NCI-H2107 treated with DMSO at 0.1 percent for 48 hours (cell line): Measurements from ENCODE around the gene MTF2.

Source experiments
- DNase-seq: peaks from one replicate; lab custom pipeline; 2025; ENCODE audit not compliant: unreplicated experiment; lab: John Stamatoyannopoulos, UW

Gene MTF2

DNA sequence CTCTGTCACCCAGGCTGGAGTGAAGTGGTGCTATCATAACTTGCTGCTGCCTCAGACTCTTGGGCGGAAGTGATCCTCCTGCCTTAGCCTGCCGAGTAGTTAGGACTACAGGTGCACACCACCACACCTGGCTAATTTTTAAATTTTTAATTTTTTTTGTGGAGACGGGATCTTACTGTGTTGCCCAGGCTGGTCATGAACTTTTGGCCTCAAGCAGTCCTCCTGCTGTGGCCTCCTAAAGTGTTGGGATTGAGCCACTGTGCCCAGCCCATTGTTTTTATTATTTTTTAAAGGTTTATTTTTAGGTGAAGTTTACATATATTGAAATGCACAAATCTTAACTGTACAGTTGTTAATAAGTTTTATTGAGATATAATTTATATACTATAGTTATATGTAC is 3.2 kb downstream of the MTF2 start:
- DNase-seq = no peak

GRCh38 chr1:93083979-93084378 is 4.9 kb downstream of the MTF2 start:
- no peak for DNase-seq

DNA sequence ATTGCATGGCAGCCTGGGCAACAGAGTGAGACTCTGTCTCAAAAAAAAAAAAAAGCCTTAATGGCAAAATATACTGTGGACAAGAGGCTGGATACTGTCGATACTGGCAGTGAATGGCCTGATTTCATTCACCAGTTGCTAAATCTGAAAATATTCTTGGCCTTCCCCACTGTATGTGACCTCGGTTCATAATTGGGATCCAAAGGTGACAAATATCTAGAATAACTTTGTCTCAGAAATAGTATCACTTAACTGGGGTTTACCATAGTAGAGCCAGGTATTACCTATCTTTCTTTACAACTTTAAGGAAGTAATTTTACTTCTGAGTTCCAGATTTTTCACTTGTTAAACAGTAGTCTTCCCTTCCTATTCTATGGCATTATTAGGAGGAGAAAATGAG is 8.4 kb downstream of the MTF2 start:
- DNase-seq = no peak

DNA sequence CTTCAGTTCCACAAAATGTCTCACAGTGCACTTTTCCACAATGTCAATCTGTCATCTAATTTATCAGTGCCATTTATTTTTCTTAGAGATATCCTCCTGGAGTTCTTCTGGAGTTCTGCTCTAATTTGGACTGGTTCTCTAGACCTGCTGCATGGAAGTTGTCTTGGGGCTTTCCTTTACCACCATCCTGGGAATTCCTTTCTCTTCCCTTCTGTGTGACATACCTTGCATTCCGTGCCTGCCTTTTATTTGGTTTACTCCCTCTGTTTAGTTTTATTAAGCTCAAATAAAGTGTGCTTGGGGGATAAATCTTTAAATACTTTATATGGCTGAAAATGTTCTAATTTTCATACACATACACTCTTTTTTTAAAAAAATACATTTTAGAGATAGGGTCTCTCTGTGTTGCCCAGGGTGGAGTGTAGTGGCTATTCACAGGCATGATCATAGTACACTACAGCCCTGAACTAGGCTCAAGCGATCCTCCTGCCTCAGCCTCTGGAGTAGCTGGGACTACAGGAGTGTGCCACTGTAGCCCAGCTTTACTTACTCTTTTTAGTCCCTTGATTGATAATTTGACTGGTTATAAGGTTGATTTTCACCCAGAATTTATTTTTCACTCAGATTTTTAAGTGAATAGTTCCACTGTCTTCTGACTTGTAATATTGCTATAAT is 14.4 kb downstream of the MTF2 start:
- no peak for DNase-seq

DNA sequence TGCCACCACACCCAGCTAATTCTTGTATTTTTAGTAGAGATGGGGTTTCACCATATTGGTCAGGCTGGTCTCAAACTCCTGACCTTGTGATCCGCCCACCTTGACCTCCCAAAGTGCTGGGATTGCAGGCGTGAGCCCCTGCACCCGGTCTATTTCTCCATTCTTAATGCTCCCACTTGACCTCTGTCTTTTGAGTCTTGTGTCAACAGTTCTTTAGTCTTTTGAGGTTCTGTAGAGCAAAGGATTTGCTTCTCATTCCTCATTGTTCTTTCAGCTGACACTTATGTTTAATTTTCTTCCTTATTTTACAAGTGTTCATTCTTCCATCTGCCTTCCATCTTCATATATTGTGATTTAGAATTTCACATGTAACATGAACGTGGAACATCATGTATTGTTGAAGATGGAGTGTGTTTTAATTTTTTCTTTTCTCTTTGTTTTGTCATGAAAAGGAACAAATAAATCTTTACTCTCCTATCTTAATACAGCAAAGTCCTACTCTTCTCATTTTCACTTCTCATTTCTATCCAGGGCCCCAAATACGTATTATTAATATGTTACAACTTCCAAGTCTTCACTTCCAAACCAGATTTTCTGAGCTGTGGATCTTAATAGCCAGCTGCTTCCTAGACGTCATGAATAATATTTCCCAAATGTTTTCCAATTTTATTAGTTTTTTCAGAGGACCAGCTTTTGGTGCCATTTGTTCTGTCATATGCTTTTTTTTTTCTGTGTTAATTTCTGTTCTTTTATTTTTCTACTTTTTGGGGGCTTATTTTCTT is 16.9 kb downstream of the MTF2 start:
- no peak for DNase-seq

DNA sequence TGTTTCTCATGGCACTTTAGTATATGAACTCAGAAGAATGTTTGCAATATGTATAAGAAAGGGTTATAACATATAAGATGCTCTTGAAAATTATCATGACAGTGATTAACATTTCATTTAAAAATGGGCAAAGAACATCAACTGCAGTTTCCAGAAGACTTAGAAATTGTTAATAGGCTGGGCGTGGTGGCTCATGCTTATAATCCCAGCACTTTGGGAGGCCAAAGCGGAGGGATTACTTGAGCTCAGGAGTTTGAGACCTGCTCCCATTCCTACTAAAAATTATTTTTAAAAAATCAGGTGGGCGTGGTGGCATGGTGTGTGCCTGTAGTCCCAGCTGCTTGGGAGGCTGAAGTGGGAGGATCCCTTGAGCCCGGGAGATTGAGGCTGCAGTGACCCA is 23.1 kb downstream of the MTF2 start:
- no peak for DNase-seq

GRCh38 chr1:93106226-93106625 is 27.1 kb downstream of the MTF2 start:
- no peak for DNase-seq

- DNase-seq = no peak
These were observed 28.3 kb downstream of the MTF2 start for GRCh38 chr1:93107395-93107794.

DNA sequence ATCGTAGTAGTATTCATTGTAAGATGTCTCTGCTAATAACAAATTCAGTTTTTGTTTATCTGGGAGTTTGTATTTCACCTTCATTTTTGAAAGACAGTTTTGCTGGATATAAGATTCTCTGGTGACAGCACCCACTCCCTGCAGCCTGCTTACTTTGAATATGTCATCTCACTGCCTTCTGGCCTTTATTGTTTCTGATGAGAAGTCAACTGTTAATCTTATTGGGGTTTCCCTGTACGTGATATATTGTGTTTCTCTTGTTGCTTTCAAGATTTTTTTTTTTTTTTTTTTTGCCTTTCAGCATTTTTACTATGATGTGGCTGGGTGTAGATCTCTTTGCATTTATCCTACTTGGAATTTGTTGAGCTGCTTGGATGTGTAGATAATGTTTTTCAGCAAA is 29.3 kb downstream of the MTF2 start:
- no peak for DNase-seq

GRCh38 chr1:93109578-93109977 is 30.5 kb downstream of the MTF2 start:
- DNase-seq = no peak

- DNase-seq = no peak
These were observed 32.0 kb downstream of the MTF2 start for GRCh38 chr1:93111065-93111464.

DNA sequence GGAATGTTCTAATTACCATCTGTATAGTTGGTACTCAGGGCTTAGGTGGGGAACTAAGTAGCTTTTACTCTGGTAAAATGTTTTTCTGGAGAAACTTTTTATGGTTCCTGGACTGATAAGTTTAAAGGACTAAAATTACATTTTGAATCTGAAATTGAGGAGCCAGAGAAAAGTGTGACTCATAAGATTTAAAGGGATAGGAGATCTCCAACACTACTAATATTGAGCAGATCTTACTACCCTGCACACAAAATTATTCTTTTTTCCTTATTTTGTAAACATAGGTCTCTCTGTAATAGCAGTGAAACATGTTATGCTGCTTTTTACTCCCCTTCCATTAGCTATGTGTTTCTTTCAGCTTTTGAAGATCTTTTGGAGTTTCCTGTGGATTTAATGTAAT is 32.5 kb downstream of the MTF2 start:
- no peak for DNase-seq

DNA sequence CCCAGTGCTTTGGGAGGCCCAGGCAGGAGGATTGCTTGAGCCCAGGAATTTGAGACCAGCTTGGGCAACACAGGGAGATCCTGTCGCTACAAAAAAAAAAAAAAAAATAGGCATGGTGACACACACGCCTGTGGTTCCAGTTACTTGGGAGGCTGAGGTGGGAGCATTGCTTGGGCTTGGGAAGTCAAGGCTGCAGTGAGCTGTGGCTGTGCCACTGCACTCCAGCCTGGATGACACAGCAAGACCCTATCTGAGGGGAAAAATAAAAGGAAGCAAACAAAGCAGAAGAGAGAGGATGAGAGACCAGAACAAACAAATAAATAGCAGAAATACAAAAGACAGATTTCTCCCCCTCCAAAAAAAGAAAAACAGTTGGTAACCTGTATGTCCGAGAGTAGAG is 34.0 kb downstream of the MTF2 start:
- no peak for DNase-seq

GRCh38 chr1:93114391-93114790 is 35.3 kb downstream of the MTF2 start:
- DNase-seq = no peak

GRCh38 chr1:93120614-93121013 is 41.5 kb downstream of the MTF2 start:
- no peak for DNase-seq

DNA sequence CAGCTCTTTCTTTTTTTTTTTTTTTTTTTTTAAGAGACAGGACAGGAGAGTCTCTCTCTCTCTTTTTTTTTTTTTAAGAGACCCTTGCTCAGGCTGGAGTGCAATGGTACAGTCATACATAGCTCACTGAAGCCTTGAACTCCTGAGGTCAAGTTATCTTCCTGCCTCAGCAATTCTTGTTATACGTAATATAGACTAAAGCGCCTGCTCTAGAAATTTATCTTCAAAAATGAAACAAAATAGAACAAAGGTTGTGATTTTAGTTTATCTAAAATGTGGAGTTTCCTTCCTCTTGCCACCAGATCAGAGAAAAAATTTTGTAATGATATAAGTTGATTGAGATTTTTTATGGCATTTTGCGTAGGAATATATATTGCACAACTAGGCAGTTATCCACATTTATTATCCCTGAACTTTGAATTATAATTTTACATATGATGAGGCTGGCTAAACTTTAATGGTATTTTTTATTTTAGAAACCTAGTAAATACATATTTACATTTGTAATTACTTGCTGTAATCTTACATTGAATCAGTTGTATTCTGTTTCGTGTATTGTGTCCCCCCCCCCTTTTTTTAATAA is 44.2 kb downstream of the MTF2 start:
- DNase-seq = no peak

DNA sequence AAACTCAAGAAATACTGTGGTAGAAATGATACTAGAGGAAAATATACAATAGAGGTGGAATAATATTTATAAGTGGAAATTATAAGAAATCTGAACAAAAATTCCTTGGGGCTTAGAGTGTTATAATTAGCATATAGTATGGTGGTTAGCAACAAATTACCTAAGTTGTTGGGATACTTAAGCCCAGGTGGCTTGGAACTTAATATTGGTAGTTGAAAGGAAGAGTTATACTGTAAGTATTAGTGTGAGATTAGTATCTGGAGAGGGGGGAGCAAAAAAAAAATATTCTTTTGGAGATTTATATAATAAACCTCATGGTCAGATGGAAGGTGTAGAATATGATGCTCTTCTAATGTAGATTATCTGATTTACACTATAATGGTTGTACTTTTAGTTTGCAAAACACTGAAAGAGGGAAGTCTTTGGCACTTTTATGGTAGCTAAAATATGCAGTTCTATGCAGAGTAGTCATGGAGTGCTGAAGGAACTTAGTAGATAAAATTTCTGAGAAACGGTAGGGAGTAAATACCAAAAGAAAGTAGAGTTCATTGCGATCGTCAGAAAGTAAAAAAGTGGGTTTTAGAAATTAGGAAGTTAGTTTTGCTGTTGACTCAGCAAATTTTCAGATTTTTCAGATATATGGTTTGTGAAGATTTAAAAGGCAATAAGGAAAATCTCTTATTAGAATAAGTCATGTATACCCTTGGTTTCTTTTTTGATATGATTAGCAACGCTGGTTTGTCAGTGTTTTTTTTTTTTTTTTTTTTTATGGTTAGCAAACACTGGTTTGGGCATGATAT is 45.7 kb downstream of the MTF2 start:
- no peak for DNase-seq

GRCh38 chr1:93129507-93130099 is 50.5 kb downstream of the MTF2 start:
- no peak for DNase-seq

GRCh38 chr1:93132638-93133037 is 53.6 kb downstream of the MTF2 start:
- DNase-seq = no peak

- no peak for DNase-seq
These were observed 57.4 kb downstream of the MTF2 start for GRCh38 chr1:93136445-93136844.

GRCh38 chr1:93137604-93138292 is 58.7 kb downstream of the MTF2 start:
- DNase-seq = no peak
